Ovary (tissue), 3 donors: ENCODE data around the gene ZNG1B.
"Not testable (repeated sequence)": the region's sequence is repeated elsewhere in the genome, so short reads cannot be mapped to it uniquely, and the experiment has no call there.

ENCODE experiments used
- CTCF ChIP-seq, 3 donors: fragments of 450-650 bp in 2 of 3; fragments of 200-600 bp in 1 of 3; IDR thresholded peaks; one replicate each; pipeline versions ENCODE4 v1.5.1 to v1.8.0; 2016 to 2022; ENCODE audit warnings: antibody characterized with exemption in 3 of 3, mild to moderate bottlenecking in 1 of 3
- POLR2A ChIP-seq: fragments of 450-650 bp; IDR thresholded peaks from one replicate; pipeline ENCODE4 v1.6.1; 2017; ENCODE audit warnings: antibody characterized with exemption, mild to moderate bottlenecking, moderate library complexity
- donor health status: DM: no; HTN: no; CAD: no.

GRCh38 chr2:113511859-113512258 is 74.4 kb downstream of the ZNG1B start:
- TF ChIP-seq CTCF (IDR thresholded peaks at IDR 0.05); POLR2A: not testable (repeated sequence)
